Myocyte (in vitro differentiated cells): ENCODE data around the gene PSMC3IP. TPM values are rescaled to one million over a fixed set of nuclear protein-coding genes. Genes with fewer than 3 reads are reported as not detected.
"Not testable (repeated sequence)": the region's sequence is repeated elsewhere in the genome, so short reads cannot be mapped to it uniquely, and the experiment has no call there.

Source experiments
- DNase-seq: peaks from one replicate; pipeline ENCODE4 v3.0.0-alpha.2; 2012; ENCODE audit warnings: low read depth
- total RNA-seq: library from RNA; depleted of rRNA; stranded (reverse); fragments of >200 nt; gene quantifications from 2 replicates; pipeline ENCODE4 v1.2.3, GENCODE V29; 2014

PSMC3IP gene
- total RNA-seq, 1 donor from 2014 or later: 1.2 TPM

- DNase-seq: no peak
These were observed 36.3 kb downstream of the PSMC3IP start for GRCh38 chr17:42541041-42541833.

- not testable (repeated sequence) for DNase-seq
These were observed 37.0 kb downstream of the PSMC3IP start for GRCh38 chr17:42540558-42540957.

DNA sequence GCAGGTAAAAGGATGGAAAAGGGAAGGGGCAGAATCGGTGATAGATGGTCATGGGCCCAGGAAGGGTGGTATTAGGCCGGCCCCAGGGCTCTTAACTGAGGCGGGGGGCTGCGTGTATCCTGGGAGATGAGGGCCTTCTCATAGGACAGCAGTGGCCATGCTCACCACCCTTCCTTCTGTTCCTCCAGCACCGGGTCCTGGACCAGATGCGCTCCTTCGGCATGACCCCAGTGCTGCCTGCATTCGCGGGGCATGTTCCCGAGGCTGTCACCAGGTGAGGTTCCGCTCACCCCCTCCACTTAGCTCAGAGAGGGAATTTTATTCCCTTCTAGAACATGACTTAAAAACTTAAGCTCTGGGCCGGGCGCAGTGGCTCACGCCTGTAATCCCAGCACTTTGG lies 39.0 kb downstream of the PSMC3IP start:
- no peak for DNase-seq

DNA sequence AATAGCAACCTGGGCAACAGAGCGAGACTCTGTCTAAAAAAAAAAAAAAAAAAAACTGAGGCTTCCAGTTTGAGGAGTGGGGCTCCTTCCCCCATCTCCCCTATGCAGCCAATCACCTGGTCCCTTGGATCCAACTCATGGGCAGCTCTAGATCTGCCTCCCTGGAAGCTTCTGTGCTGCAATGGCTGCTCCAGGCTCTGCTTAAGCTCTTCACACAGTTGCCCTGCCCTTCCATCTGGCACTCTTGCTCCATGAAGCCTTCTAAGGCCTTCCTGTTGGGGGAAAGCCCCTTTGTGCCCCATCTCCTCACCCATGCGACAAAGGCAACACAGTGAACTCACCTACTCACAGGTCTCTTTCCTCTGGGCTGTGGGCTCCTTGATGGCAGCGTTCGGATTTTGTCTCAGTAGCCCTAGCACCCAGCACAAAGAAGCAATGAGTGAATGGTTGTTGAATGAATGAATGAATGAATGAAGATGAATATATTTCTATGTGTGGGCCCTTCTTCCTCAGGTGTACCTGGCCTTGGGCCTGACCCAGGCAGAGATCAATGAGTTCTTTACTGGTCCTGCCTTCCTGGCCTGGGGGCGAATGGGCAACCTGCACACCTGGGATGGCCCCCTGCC lies 39.6 kb downstream of the PSMC3IP start:
- no peak for DNase-seq

GRCh38 chr17:42537156-42537805 lies 40.2 kb downstream of the PSMC3IP start:
- DNase-seq: no peak

GRCh38 chr17:42536372-42537155 lies 41.0 kb downstream of the PSMC3IP start:
- DNase-seq: peak; percentile 93

DNA sequence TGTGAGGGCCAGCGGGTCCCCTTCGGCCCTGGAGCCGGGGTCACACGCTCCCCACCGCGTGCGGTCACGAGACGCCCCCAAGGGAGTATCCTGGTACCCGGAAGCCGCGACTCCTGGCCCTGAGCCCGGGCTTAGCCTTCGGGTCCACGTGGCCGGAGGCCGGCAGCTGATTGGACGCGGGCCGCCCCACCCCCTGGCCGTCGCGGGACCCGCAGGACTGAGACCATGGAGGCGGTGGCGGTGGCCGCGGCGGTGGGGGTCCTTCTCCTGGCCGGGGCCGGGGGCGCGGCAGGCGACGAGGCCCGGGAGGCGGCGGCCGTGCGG lies 41.5 kb downstream of the PSMC3IP start, which contains the start of gene NAGLU:
NAGLU (plus strand) TSS at position 194 of the 324 bp plus-strand sequence; CDS start at position 226, 32 bp downstream.
- peak; percentile 96 for DNase-seq

- DNase-seq: no peak
These were observed 42.1 kb downstream of the PSMC3IP start for GRCh38 chr17:42535155-42536047.

DNA sequence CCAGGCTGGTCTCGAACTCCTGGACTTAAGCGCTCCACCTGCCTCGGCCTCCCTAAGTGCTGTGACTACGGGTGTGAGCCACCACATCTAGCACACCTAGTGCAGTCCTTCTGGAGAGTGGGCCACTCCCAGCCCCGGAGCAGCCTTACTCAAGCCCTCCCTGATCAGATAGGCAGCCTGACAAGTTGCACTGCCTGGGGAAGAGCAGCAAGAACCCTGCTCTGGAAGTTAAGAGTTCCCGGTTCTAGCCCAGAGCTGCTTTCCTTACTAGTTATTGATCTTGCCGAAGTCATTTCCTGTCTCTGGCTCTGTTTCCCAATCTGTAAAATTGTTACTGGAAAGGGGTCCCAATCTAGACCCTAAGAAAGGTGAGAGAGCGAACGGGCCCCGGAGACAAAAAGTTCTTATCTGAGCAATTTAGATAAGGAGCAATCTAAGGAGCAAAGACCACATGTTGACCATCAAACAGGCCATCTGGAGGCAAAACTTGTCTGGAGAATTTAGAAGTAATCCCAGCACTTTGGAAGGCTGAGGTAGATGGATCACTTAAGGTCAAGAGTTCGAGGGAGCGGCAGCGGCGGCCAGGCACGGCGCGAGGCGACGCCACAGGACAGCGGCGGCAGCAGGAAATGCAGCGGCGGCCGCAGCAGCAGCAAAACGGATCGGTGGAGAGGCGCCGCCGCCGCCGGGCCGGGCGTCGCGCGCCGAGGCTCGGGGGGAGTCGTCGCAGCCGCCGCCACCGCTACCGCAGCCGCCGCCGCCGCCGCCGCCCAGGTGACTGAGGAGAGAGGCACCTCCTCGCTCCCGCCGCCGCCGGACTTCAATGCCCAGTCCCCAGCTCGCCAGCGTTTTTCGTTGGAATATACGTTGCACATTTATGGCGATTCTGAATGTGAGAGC lies 45.8 kb downstream of the PSMC3IP start:
- DNase-seq: peak; percentile 61

- DNase-seq: no peak
These were observed 46.5 kb downstream of the PSMC3IP start for GRCh38 chr17:42530952-42531454.

DNA sequence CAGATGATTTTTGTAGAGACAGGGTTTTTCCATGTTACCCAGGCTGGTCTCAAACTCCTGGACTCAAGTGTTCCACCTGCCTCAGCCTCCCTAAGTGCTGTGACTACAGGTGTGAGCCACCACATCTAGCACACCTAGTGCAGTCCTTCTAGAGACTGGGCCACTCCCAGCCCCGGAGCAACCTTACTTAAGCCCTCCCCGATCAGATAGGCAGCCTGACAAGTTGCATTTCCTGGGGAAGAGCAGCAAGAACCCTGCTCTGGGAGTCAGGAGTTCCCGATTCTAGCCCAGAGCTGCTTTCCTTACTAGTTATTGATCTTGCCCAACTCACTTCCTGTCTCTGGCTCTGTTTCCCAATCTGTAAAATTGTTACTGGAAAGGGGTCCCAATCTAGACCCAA lies 48.5 kb downstream of the PSMC3IP start:
- DNase-seq: no peak

- no peak for DNase-seq
These were observed 49.6 kb downstream of the PSMC3IP start for GRCh38 chr17:42527932-42528331.

GRCh38 chr17:42526031-42526444 lies 51.5 kb downstream of the PSMC3IP start:
- DNase-seq: peak; percentile 44

GRCh38 chr17:42525221-42525620 lies 52.3 kb downstream of the PSMC3IP start:
- no peak for DNase-seq

DNA sequence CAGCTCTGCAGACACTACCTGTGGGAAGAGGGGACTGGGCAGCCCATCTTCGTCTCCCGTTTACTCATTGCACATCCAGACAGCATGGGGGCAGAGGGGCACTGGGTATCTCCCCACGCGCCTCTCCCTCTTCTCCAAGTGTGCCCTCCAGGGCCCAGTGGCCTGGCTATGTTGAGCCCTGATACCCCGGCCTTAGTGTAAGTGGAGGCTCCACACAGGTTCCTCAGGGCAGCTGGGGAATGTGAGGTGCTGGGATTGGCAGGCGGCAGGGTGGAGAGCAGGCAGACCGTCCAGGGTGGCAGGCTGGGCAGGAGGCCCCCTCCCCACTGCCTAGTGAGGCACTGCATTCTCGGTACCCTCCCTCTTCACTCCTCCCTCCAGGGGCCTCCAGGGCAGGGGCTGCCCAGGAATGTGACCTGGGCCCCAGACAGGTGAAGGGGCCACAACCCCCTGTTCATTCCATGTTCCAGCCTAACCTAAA lies 54.7 kb downstream of the PSMC3IP start:
- DNase-seq: no peak
